SK-N-SH (cell line): ENCODE measurements around the gene PCLO.
"Not testable (repeated sequence)": the region's sequence is repeated elsewhere in the genome, so short reads cannot be mapped to it uniquely, and the experiment has no call there.

ENCODE experiments used
- CTCF ChIP-seq: fragments of 200-600 bp; sonication (generic); IDR thresholded peaks from 2 replicates; pipeline ENCODE4 v1.6.1; 2017; ENCODE audit warnings: antibody characterized with exemption, mild to moderate bottlenecking, moderate library complexity
- EZH2phosphoT487 ChIP-seq: fragments of 200-600 bp; sonication (generic); IDR thresholded peaks from 2 replicates; pipeline ENCODE4 v1.6.1; 2017; ENCODE audit warnings: low read depth, mixed run types, mild to moderate bottlenecking, antibody characterized with exemption, moderate library complexity, borderline replicate concordance
- FOXM1 ChIP-seq: IDR thresholded peaks from 2 replicates; pipeline ENCODE4 v1.4.0; 2012; ENCODE audit warnings: low read depth, mild to moderate bottlenecking
- POLR2AphosphoS5 ChIP-seq: IDR thresholded peaks from 2 replicates; pipeline ENCODE4 v1.6.1; 2012; ENCODE audit warnings: low read depth, low read length
- RFX5 ChIP-seq: IDR thresholded peaks from 2 replicates; pipeline ENCODE4 v1.6.1; 2012; ENCODE audit warnings: mild to moderate bottlenecking, improper control_type of control experiment, low read length
- YY1 ChIP-seq: IDR thresholded peaks from 2 replicates; pipeline ENCODE4 v1.4.0; 2012; ENCODE audit warnings: low read depth, mild to moderate bottlenecking
- TF ChIP-seq, protein P1 (sequence below): IDR thresholded peaks from 2 replicates; pipeline ENCODE4 v1.4.0; 2012; ENCODE audit warnings: low read depth

DNA sequence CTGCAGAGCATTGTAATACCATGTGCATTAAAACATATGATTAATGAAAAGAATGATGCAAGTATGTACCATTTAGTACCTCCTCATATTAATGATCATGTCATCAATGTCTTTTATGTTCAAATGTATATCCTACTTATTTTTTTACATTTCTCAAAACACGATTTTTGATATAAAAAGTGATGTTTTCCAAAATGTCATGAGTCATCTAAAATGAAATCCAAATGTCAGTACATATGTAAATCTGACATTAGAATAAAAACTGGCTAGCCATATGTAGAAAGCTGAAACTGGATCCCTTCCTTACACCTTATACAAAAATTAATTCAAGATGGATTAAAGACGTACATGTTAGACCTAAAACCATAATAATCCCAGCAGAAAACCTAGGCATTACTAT lies 261.6 kb downstream of the PCLO start:
- TF ChIP-seq POLR2AphosphoS5, CTCF, EZH2phosphoT487, RFX5, FOXM1, YY1: not testable (repeated sequence)
- TF ChIP-seq, protein P1, sequence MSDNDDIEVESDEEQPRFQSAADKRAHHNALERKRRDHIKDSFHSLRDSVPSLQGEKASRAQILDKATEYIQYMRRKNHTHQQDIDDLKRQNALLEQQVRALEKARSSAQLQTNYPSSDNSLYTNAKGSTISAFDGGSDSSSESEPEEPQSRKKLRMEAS = not testable (repeated sequence)
